Measurements from ENCODE around the gene RPTOR. TPM values are rescaled to one million over a fixed set of nuclear protein-coding genes. Genes with fewer than 3 reads are reported as not detected.

The RPTOR gene
- total RNA-seq, 1 experiment from 2014 or later, result 27.0 TPM

GRCh38 chr17:80855196-80855947 lies 310.7 kb downstream of the RPTOR start:
- peaks cover 54% of the 10 kb centered on the region for H3K4me1 ChIP-seq (replicated peaks)
- DNase-seq (ENCODE audit: low read depth in 1 of 2, low spot score in 2 of 2), result no peak
- H3K9me3 ChIP-seq (replicated peaks), result no peaks in the 10 kb centered on the region
- H3K27me3 ChIP-seq (replicated peaks), result no peaks in the 10 kb centered on the region
- peak overlapping the region; percentile 99 for H3K27ac ChIP-seq
- peaks cover 46% of the 10 kb centered on the region for H3K36me3 ChIP-seq
- H3K4me3 ChIP-seq, result no peak overlapping the region

DNA sequence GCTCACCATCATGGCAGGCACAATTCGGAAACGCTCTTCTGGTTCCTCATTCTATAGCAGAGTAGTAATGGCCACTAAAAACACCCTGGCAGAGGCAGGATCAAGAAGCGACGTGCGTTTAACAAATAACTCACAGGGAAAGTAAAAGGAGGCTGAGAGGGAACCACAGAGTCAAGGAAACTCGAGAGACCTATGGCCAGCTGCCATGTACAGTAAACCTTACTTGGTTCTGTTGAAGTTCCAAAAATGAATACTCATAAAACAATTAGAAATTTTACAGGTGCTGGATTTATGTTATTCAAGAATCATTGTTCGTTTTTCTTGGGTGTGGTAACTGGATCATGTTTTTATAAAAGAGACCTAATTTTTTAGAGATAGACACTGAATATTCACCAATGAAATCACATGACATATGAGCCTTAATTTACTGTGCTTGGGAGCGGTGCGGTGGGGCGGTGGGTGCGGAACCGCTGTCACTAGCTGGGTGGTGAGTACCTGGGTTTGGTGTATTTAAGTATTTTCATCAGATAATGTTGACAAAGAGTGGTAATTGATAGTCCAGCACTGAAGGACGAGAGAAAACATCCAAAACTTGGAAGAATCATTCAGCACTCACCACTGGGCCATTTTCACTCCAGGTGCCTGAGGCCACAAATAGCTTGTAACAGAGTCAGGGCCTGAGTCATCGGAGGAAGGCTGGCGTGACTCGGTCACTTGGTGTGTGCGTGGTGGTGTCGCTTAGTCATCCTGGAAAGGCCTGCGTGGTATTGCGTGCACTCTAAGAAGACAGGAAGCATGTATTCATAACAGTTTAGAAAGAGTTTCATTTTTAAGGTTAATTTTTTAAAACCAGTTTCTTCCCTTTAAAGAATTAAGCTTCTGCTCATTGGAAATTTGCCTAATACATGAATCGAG lies 311.6 kb downstream of the RPTOR start:
- Histone ChIP-seq H3K4me1 (replicated peaks) (peaks cover 63% of the 10 kb centered on the region), H3K36me3 (peaks cover 46% of the 10 kb centered on the region), H3K4me3 (no peak overlapping the region), H3K27ac (peak overlapping the region; percentile 99), H3K9me3 (replicated peaks) (no peaks in the 10 kb centered on the region), H3K27me3 (replicated peaks) (no peaks in the 10 kb centered on the region)
- DNase-seq (ENCODE audit: low read depth in 1 of 2, low spot score in 2 of 2), result peak; percentile 92 to 99

- Histone ChIP-seq H3K27me3 (replicated peaks) (no peaks in the 10 kb centered on the region), H3K27ac (peak overlapping the region; percentile 99), H3K36me3 (peaks cover 46% of the 10 kb centered on the region), H3K9me3 (replicated peaks) (no peaks in the 10 kb centered on the region), H3K4me3 (no peak overlapping the region), H3K4me1 (replicated peaks) (peaks cover 71% of the 10 kb centered on the region)
- DNase-seq (ENCODE audit: low read depth in 1 of 2, low spot score in 2 of 2), result no peak
Observed at GRCh38 chr17:80856863-80857755, 312.5 kb downstream of the RPTOR start.

- H3K4me1 ChIP-seq (replicated peaks), result peaks cover 71% of the 10 kb centered on the region
- no peak for DNase-seq (ENCODE audit: low read depth in 1 of 2, low spot score in 2 of 2)
- peaks cover 46% of the 10 kb centered on the region for H3K36me3 ChIP-seq
- H3K4me3 ChIP-seq, result no peak overlapping the region
- H3K9me3 ChIP-seq (replicated peaks), result no peaks in the 10 kb centered on the region
- H3K27me3 ChIP-seq (replicated peaks), result no peaks in the 10 kb centered on the region
- peak overlapping the region; percentile 99; the same call in 1 of the 2 replicates for H3K27ac ChIP-seq
Observed at GRCh38 chr17:80857756-80858171, 313.1 kb downstream of the RPTOR start.

DNA sequence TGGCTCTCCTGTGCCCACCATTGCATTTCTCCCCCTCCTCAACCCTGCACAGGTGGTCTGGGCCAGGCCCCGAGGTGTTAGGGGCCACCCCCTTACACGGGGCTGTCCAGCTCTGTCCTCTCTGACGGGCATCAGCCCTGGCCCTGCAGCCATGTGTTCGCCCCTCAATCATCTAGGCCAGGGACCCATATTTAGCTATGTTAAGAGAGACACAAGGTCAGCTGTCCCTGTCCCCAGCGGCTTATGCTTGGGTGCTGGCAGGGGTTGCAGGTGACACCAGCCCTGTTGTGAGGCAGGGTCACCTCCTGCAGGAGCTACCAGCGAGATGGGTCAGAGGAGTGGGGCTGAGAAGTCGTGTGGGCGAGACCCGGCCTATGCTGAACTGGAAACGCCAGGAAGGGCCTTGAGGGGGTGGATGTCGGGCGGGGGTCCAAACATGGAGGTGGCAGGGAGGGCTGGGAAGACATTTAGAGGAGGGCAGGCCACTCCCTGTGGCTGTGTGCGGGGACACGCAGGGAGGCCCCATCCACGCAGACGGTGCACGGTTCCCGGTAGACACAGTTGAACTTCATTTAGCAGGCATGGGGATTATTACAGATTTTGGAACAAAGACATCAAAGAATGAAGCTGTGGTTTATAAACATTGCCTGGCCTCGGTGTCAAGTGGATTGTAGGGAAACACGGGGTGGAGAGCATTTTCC lies 313.8 kb downstream of the RPTOR start:
- H3K4me1 ChIP-seq (replicated peaks), result peaks cover 71% of the 10 kb centered on the region
- DNase-seq (ENCODE audit: low read depth in 1 of 2, low spot score in 2 of 2), result no peak
- peak overlapping the region; percentile 79 for H3K27ac ChIP-seq

GRCh38 chr17:80859002-80859941 lies 314.6 kb downstream of the RPTOR start:
- Histone ChIP-seq H3K4me3 (no peak overlapping the region), H3K27me3 (replicated peaks) (no peaks in the 10 kb centered on the region), H3K4me1 (replicated peaks) (peaks cover 71% of the 10 kb centered on the region), H3K27ac (peak overlapping the region; percentile 79), H3K9me3 (replicated peaks) (no peaks in the 10 kb centered on the region), H3K36me3 (peaks cover 45% of the 10 kb centered on the region)
- DNase-seq (ENCODE audit: low read depth in 1 of 2, low spot score in 2 of 2), result peak; percentile 89 to 92

More for the DNA sequence above, 313.8 kb downstream of the RPTOR start:
- H3K9me3 ChIP-seq (replicated peaks), result no peaks in the 10 kb centered on the region
- no peaks in the 10 kb centered on the region for H3K27me3 ChIP-seq (replicated peaks)
- no peak overlapping the region for H3K4me3 ChIP-seq
- peaks cover 46% of the 10 kb centered on the region for H3K36me3 ChIP-seq

GRCh38 chr17:80860101-80860671 lies 315.5 kb downstream of the RPTOR start:
- Histone ChIP-seq H3K9me3 (replicated peaks) (no peaks in the 10 kb centered on the region), H3K36me3 (peaks cover 41% of the 10 kb centered on the region), H3K4me3 (no peak overlapping the region), H3K4me1 (replicated peaks) (peaks cover 68% of the 10 kb centered on the region), H3K27ac (no peak overlapping the region), H3K27me3 (replicated peaks) (no peaks in the 10 kb centered on the region)
- no peak for DNase-seq (ENCODE audit: low read depth in 1 of 2, low spot score in 2 of 2)

- no peak for DNase-seq (ENCODE audit: low read depth in 1 of 2, low spot score in 2 of 2)
- H3K4me1 ChIP-seq (replicated peaks), result peaks cover 61% of the 10 kb centered on the region
- H3K27ac ChIP-seq, result peak overlapping the region; percentile 12; the same call in 1 of the 2 replicates
- H3K36me3 ChIP-seq, result peaks cover 35% of the 10 kb centered on the region
- no peaks in the 10 kb centered on the region for H3K27me3 ChIP-seq (replicated peaks)
- H3K4me3 ChIP-seq, result no peak overlapping the region
- H3K9me3 ChIP-seq (replicated peaks), result no peaks in the 10 kb centered on the region
Observed at GRCh38 chr17:80860703-80861417, 316.2 kb downstream of the RPTOR start.

- peak overlapping the region; percentile 12; the same call in 1 of the 2 replicates for H3K27ac ChIP-seq
- no peak overlapping the region for H3K4me3 ChIP-seq
- DNase-seq (ENCODE audit: low read depth in 1 of 2, low spot score in 2 of 2), result peak in 1 of 2 experiments; percentile 37
- no peaks in the 10 kb centered on the region for H3K27me3 ChIP-seq (replicated peaks)
- H3K4me1 ChIP-seq (replicated peaks), result peaks cover 56% of the 10 kb centered on the region
- peaks cover 34% of the 10 kb centered on the region for H3K36me3 ChIP-seq
- no peaks in the 10 kb centered on the region for H3K9me3 ChIP-seq (replicated peaks)
Observed at GRCh38 chr17:80861418-80861815, 316.8 kb downstream of the RPTOR start.

GRCh38 chr17:80861892-80862291 lies 317.3 kb downstream of the RPTOR start:
- peaks cover 37% of the 10 kb centered on the region for H3K36me3 ChIP-seq
- no peak overlapping the region for H3K4me3 ChIP-seq
- DNase-seq (ENCODE audit: low read depth in 1 of 2, low spot score in 2 of 2), result no peak
- peaks cover 51% of the 10 kb centered on the region for H3K4me1 ChIP-seq (replicated peaks)
- no peak overlapping the region for H3K27ac ChIP-seq
- no peaks in the 10 kb centered on the region for H3K27me3 ChIP-seq (replicated peaks)
- H3K9me3 ChIP-seq (replicated peaks), result no peaks in the 10 kb centered on the region

GRCh38 chr17:80862481-80862961 lies 317.9 kb downstream of the RPTOR start:
- no peaks in the 10 kb centered on the region for H3K9me3 ChIP-seq (replicated peaks)
- peaks cover 34% of the 10 kb centered on the region for H3K36me3 ChIP-seq
- H3K4me3 ChIP-seq, result no peak overlapping the region
- no peak for DNase-seq (ENCODE audit: low read depth in 1 of 2, low spot score in 2 of 2)
- H3K27me3 ChIP-seq (replicated peaks), result no peaks in the 10 kb centered on the region
- H3K4me1 ChIP-seq (replicated peaks), result peaks cover 45% of the 10 kb centered on the region
- no peak overlapping the region for H3K27ac ChIP-seq

Measured in SJSA1 (cell line).